ENCODE results near the gene TADA3. TPM values are rescaled to one million over a fixed set of nuclear protein-coding genes. Genes with fewer than 3 reads are reported as not detected.

The TADA3 gene
- total RNA-seq, 1 donor from 2014 or later, result 69.6 TPM

DNA sequence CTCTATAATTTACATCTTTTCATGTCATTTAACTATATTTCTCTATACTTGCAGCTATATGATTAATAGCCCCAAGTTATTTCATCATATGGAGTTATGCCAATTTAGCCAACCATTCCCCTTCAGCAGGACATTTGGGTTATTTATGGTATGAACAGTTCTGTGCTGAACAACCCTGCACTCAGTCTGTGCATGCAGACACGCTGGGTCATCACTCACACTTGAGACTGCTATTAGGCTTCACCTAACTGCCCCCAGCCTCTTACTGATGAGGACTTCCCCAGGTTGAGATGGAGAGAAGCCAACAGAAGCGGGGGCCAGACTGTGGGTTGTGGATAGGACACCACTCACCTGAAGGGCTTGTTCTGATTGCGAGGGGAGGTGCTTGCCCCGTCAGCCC lies 7.3 kb downstream of the TADA3 start:
- peaks cover 29% of the 10 kb centered on the region for H3K36me3 Mint-ChIP-seq (ENCODE audit: low read depth)
- H3K4me1 Mint-ChIP-seq (ENCODE audit: low read depth), result peaks cover 18% of the 10 kb centered on the region
- H3K9me3 Mint-ChIP-seq (ENCODE audit: low read depth), result no peaks in the 10 kb centered on the region
- DNase-seq (ENCODE audit: low spot score), result no peak
- H3K27ac Mint-ChIP-seq (ENCODE audit: unreplicated experiment), result peak overlapping the region; percentile 90
- peak overlapping the region; percentile 1 for H3K4me3 Mint-ChIP-seq (ENCODE audit: unreplicated experiment)
- H3K27me3 Mint-ChIP-seq (ENCODE audit: low read depth), result no peaks in the 10 kb centered on the region
- TF ChIP-seq, protein P1, sequence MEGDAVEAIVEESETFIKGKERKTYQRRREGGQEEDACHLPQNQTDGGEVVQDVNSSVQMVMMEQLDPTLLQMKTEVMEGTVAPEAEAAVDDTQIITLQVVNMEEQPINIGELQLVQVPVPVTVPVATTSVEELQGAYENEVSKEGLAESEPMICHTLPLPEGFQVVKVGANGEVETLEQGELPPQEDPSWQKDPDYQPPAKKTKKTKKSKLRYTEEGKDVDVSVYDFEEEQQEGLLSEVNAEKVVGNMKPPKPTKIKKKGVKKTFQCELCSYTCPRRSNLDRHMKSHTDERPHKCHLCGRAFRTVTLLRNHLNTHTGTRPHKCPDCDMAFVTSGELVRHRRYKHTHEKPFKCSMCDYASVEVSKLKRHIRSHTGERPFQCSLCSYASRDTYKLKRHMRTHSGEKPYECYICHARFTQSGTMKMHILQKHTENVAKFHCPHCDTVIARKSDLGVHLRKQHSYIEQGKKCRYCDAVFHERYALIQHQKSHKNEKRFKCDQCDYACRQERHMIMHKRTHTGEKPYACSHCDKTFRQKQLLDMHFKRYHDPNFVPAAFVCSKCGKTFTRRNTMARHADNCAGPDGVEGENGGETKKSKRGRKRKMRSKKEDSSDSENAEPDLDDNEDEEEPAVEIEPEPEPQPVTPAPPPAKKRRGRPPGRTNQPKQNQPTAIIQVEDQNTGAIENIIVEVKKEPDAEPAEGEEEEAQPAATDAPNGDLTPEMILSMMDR (IDR thresholded peaks at IDR 0.05), result no peak

GRCh38 chr3:9783954-9784353 lies 8.3 kb downstream of the TADA3 start:
- peaks cover 24% of the 10 kb centered on the region for H3K36me3 Mint-ChIP-seq (ENCODE audit: low read depth)

GRCh38 chr3:9782770-9783169 lies 9.5 kb downstream of the TADA3 start:
- TF ChIP-seq, protein P1 (IDR thresholded peaks at IDR 0.05), result peak; percentile 38
- no peak for DNase-seq (ENCODE audit: low spot score)
- H3K27me3 Mint-ChIP-seq (ENCODE audit: low read depth), result no peaks in the 10 kb centered on the region
- peaks cover 30% of the 10 kb centered on the region for H3K4me1 Mint-ChIP-seq (ENCODE audit: low read depth)
- H3K4me3 Mint-ChIP-seq (ENCODE audit: unreplicated experiment), result no peak overlapping the region
- H3K9me3 Mint-ChIP-seq (ENCODE audit: low read depth), result no peaks in the 10 kb centered on the region
- H3K27ac Mint-ChIP-seq (ENCODE audit: unreplicated experiment), result no peak overlapping the region
- peaks cover 23% of the 10 kb centered on the region for H3K36me3 Mint-ChIP-seq (ENCODE audit: low read depth)

More at GRCh38 chr3:9783954-9784353, 8.3 kb downstream of the TADA3 start:
- Mint-ChIP-seq H3K4me1 (ENCODE audit: low read depth) (peaks cover 20% of the 10 kb centered on the region), H3K4me3 (ENCODE audit: unreplicated experiment) (no peak overlapping the region), H3K9me3 (ENCODE audit: low read depth) (no peaks in the 10 kb centered on the region), H3K27me3 (ENCODE audit: low read depth) (no peaks in the 10 kb centered on the region), H3K27ac (ENCODE audit: unreplicated experiment) (no peak overlapping the region)
- TF ChIP-seq, protein P1 (IDR thresholded peaks at IDR 0.05), result no peak
- DNase-seq (ENCODE audit: low spot score), result no peak

GRCh38 chr3:9781978-9782603 lies 10.2 kb downstream of the TADA3 start:
- no peaks in the 10 kb centered on the region for H3K27me3 Mint-ChIP-seq (ENCODE audit: low read depth)
- H3K9me3 Mint-ChIP-seq (ENCODE audit: low read depth), result no peaks in the 10 kb centered on the region
- TF ChIP-seq, protein P1 (IDR thresholded peaks at IDR 0.05), result no peak
- DNase-seq (ENCODE audit: low spot score), result no peak
- H3K4me3 Mint-ChIP-seq (ENCODE audit: unreplicated experiment), result no peak overlapping the region
- H3K27ac Mint-ChIP-seq (ENCODE audit: unreplicated experiment), result no peak overlapping the region
- H3K4me1 Mint-ChIP-seq (ENCODE audit: low read depth), result peaks cover 30% of the 10 kb centered on the region
- H3K36me3 Mint-ChIP-seq (ENCODE audit: low read depth), result peaks cover 20% of the 10 kb centered on the region

DNA sequence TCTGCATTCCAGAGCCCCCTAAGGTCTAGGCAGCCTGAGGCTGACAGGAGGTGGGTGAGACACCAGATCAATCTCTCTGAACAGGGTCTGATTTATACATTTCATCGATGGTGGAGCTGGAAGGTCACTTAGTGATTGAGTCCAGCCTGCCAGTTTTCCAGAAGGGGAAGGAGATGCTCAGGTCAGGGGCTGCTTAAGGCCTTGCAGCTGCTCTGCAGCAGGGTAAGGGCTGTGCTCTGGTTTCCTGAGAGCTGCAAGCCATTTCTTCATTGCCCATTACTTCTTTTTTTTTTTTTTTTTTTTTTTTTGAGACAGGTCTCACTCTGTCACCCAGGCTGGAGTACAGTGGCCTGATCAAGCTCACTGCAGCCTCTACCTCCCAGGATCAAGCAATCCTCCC lies 10.7 kb downstream of the TADA3 start:
- H3K27me3 Mint-ChIP-seq (ENCODE audit: low read depth), result no peaks in the 10 kb centered on the region
- no peak overlapping the region for H3K27ac Mint-ChIP-seq (ENCODE audit: unreplicated experiment)
- no peak overlapping the region for H3K4me3 Mint-ChIP-seq (ENCODE audit: unreplicated experiment)

More for the DNA sequence above, 10.7 kb downstream of the TADA3 start:
- Mint-ChIP-seq H3K9me3 (ENCODE audit: low read depth) (no peaks in the 10 kb centered on the region), H3K36me3 (ENCODE audit: low read depth) (peaks cover 17% of the 10 kb centered on the region), H3K4me1 (ENCODE audit: low read depth) (peaks cover 30% of the 10 kb centered on the region)
- TF ChIP-seq, protein P1 (IDR thresholded peaks at IDR 0.05), result no peak
- no peak for DNase-seq (ENCODE audit: low spot score)
